ENCODE results near the gene GTF3C1. TPM values are rescaled to one million over a fixed set of nuclear protein-coding genes. Genes with fewer than 3 reads are reported as not detected.

The GTF3C1 gene
- total and polyA plus RNA-seq, 8 donors, result 22.3 to 227 (median 61.0) TPM

- peaks cover 3 to 89% (median 79%) of the 10 kb centered on the region in 4 donors for H3K36me3 ChIP-seq
Measured at GRCh38 chr16:27517664-27518063, 32.0 kb downstream of the GTF3C1 start.

DNA sequence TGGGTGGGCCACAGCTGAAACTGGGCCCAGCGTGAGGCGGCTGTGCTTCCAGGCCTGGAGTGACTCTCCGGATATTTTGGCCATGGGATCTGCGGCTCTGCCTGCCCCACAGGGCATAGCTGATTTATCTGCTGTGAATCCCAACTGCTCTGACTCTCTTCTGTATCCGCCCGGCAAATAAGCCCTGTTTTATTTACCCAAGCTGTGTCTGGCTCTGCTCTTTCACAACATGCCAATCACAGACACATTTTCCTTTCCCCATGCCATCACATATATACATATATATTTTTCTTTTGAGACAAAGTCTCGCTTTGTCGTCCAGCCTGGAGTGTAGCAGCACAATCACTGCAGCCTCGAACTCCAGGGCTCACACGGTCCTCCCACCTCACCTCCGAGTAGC is 33.3 kb downstream of the GTF3C1 start:
- Histone ChIP-seq H3K27me3 (no peaks in the 10 kb centered on the region), H3K27ac (peak overlapping the region in 4 of 5 donors; percentile 53 to 78 (median 62)), H3K36me3 (peaks cover 16 to 93% (median 84%) of the 10 kb centered on the region in 4 donors), H3K4me1 (peaks cover 0 to 24% (median 14%) of the 10 kb centered on the region in 4 donors), H3K4me3 (no peak overlapping the region), H3K9me3 (no peaks in the 10 kb centered on the region)
- no peak for DNase-seq
- intact Hi-C loops (cut with DNase I; ENCODE audit: low total_unique reads), result no loop called here
- no peak for TF ChIP-seq POLR2AphosphoS5 (IDR thresholded peaks at IDR 0.05)
- no peak for TF ChIP-seq POLR2A (IDR thresholded peaks at IDR 0.05)
- 81 to 89% (median 84%) methylated on average over 11 of the region's 11 CpGs for WGBS, 5 donors

More at GRCh38 chr16:27517664-27518063, 32.0 kb downstream of the GTF3C1 start:
- intact Hi-C loops (cut with DNase I; ENCODE audit: low total_unique reads), result no loop called here
- Histone ChIP-seq H3K9me3 (no peaks in the 10 kb centered on the region), H3K27me3 (no peaks in the 10 kb centered on the region), H3K4me3 (no peak overlapping the region), H3K27ac (peak overlapping the region in 1 of 5 donors; percentile 78), H3K4me1 (peaks cover 0 to 23% (median 12%) of the 10 kb centered on the region in 4 donors)
- DNase-seq, result no peak
- 95 to 97% (median 97%) methylated on average over 7 of the region's 7 CpGs for WGBS, 5 donors
- TF ChIP-seq POLR2AphosphoS5 (IDR thresholded peaks at IDR 0.05) (no peak), EP300 (IDR thresholded peaks at IDR 0.05) (no peak), POLR2A (IDR thresholded peaks at IDR 0.05) (no peak)
- TF ChIP-seq, protein P1, sequence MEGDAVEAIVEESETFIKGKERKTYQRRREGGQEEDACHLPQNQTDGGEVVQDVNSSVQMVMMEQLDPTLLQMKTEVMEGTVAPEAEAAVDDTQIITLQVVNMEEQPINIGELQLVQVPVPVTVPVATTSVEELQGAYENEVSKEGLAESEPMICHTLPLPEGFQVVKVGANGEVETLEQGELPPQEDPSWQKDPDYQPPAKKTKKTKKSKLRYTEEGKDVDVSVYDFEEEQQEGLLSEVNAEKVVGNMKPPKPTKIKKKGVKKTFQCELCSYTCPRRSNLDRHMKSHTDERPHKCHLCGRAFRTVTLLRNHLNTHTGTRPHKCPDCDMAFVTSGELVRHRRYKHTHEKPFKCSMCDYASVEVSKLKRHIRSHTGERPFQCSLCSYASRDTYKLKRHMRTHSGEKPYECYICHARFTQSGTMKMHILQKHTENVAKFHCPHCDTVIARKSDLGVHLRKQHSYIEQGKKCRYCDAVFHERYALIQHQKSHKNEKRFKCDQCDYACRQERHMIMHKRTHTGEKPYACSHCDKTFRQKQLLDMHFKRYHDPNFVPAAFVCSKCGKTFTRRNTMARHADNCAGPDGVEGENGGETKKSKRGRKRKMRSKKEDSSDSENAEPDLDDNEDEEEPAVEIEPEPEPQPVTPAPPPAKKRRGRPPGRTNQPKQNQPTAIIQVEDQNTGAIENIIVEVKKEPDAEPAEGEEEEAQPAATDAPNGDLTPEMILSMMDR (IDR thresholded peaks at IDR 0.05), result no peak

DNA sequence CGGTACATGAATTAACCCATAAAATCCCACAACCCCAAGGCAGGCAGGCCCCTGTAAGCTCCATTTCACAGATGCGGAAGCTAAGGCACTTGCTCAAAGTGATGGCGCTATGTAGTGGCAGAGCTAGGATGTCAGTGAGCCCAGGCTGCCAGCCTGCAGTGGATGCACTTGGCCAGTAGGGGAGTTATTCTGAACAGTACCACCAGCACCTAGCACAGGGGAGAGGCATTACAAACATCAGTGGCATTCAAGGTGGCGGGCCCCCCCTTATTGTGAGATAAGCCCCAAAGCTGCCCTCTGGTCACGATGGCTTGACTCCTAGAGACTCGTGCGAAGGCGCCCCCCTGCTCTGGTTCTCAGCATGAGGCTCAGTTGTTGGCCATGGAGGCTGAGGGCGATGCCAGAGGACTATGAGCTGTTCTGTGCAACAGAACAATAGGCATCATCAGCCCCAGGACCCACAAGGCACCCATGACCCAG is 33.8 kb downstream of the GTF3C1 start:
- H3K9me3 ChIP-seq, result no peaks in the 10 kb centered on the region
- peaks cover 19 to 97% (median 84%) of the 10 kb centered on the region in 4 donors for H3K36me3 ChIP-seq
- H3K4me1 ChIP-seq, result peaks cover 0 to 21% (median 12%) of the 10 kb centered on the region in 4 donors
- H3K27me3 ChIP-seq, result no peaks in the 10 kb centered on the region
- no peak overlapping the region for H3K4me3 ChIP-seq
- intact Hi-C loops (cut with DNase I; ENCODE audit: low total_unique reads), result no loop called here
- peak overlapping the region in 4 of 5 donors; percentile 53 to 78 (median 62) for H3K27ac ChIP-seq
- TF ChIP-seq POLR2AphosphoS5 (IDR thresholded peaks at IDR 0.05) (no peak), POLR2A (IDR thresholded peaks at IDR 0.05) (no peak), EP300 (IDR thresholded peaks at IDR 0.05) (no peak)
- TF ChIP-seq, protein P1 (IDR thresholded peaks at IDR 0.05), result peak in 5 of 7 experiments; percentile 22 to 56 (median 45)
- peak; percentile 27 to 44 for DNase-seq
- 82 to 90% (median 84%) methylated on average over 7 to 9 of the region's 9 CpGs for WGBS, 5 donors

DNA sequence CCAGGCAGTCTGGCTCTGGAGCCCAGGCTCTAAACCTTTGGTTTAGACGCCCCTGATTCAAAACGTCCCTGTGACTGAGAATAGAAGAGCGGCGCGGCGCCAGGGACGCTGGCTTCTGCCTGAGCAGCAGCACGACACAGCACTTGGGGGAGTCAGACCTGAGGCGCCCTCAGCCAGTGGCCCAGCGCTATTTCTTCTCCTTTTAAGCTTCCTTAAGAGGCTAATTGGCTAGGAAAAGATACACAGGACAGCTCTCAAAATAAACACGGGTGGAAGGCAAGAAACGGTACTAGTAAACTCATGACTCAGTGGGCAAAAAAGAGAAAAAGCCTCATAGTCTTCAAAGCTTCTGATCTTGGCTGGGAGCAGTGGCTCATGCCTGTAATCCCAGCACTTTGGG is 34.9 kb downstream of the GTF3C1 start:
- TF ChIP-seq EP300 (IDR thresholded peaks at IDR 0.05), result no peak
- TF ChIP-seq POLR2AphosphoS5 (IDR thresholded peaks at IDR 0.05), result peak in 2 of 3 donors; percentile 21 to 46
- peaks cover 28 to 99% (median 88%) of the 10 kb centered on the region in 4 donors for H3K36me3 ChIP-seq
- peak overlapping the region; percentile 28 to 78 (median 58) for H3K27ac ChIP-seq
- WGBS, 5 donors, result 67 to 85% (median 84%) methylated on average over 12 of the region's 12 CpGs
- intact Hi-C loops (cut with DNase I; ENCODE audit: low total_unique reads), result no loop called here
- no peak for DNase-seq
- H3K27me3 ChIP-seq, result no peaks in the 10 kb centered on the region
- no peaks in the 10 kb centered on the region for H3K9me3 ChIP-seq
- peaks cover 0 to 21% (median 10%) of the 10 kb centered on the region in 4 donors for H3K4me1 ChIP-seq
- H3K4me3 ChIP-seq, result no peak overlapping the region

GRCh38 chr16:27511657-27512448 is 37.9 kb downstream of the GTF3C1 start:
- Histone ChIP-seq H3K4me3 (no peak overlapping the region), H3K9me3 (no peaks in the 10 kb centered on the region), H3K27ac (peak overlapping the region in 2 of 5 donors; percentile 15 to 78), H3K36me3 (peaks cover 51 to 99% (median 88%) of the 10 kb centered on the region in 4 donors), H3K27me3 (no peaks in the 10 kb centered on the region), H3K4me1 (peaks cover 0 to 21% (median 10%) of the 10 kb centered on the region in 4 donors)
- 75 to 83% (median 78%) methylated on average over 22 of the region's 22 CpGs for WGBS, 5 donors
- TF ChIP-seq, protein P1 (IDR thresholded peaks at IDR 0.05), result no peak
- TF ChIP-seq POLR2AphosphoS5 (IDR thresholded peaks at IDR 0.05) (peak in 2 of 3 donors; percentile 38 to 50), EP300 (IDR thresholded peaks at IDR 0.05) (peak; percentile 85), POLR2A (IDR thresholded peaks at IDR 0.05) (no peak)
- DNase-seq, result peak in 1 of 2 donors; percentile 29
- intact Hi-C loops (cut with DNase I; ENCODE audit: low total_unique reads), result no loop called here
